ENCODE data around the gene FAM184B.

GRCh38 chr4:17665852-17666251, 115.6 kb downstream of the FAM184B start:
- TF ChIP-seq CTCF (IDR thresholded peaks at IDR 0.05) = no peak
- no peak for TF ChIP-seq POLR2A (IDR thresholded peaks at IDR 0.05)

All from heart left ventricle (tissue), 13 donors.